Measurements from ENCODE around the gene SYT1. TPM values are rescaled to one million over a fixed set of nuclear protein-coding genes. Genes with fewer than 3 reads are reported as not detected.

Gene SYT1
- total RNA-seq, 1 donor from 2014 or later: not detected

GRCh38 chr12:79086541-79087296 lies 222.1 kb downstream of the SYT1 start:
- H3K27ac Mint-ChIP-seq: no peak overlapping the region
- no peaks in the 10 kb centered on the region for H3K27me3 Mint-ChIP-seq (ENCODE audit: low read depth)

GRCh38 chr12:79098530-79098929 lies 234.0 kb downstream of the SYT1 start:
- Mint-ChIP-seq H3K4me1 (ENCODE audit: low read depth) (no peaks in the 10 kb centered on the region), H3K27me3 (ENCODE audit: low read depth) (no peaks in the 10 kb centered on the region), H3K4me3 (ENCODE audit: low read depth) (no peak overlapping the region), H3K27ac (no peak overlapping the region), H3K9me3 (no peaks in the 10 kb centered on the region), H3K36me3 (ENCODE audit: low read depth) (no peaks in the 10 kb centered on the region)
- no peak for DNase-seq (ENCODE audit: low spot score)
- intact Hi-C loops (cut with micrococcal nuclease): no loop called here

More at GRCh38 chr12:79086541-79087296, 222.1 kb downstream of the SYT1 start:
- intact Hi-C loops (cut with micrococcal nuclease): no loop called here
- Mint-ChIP-seq H3K4me3 (ENCODE audit: low read depth) (no peak overlapping the region), H3K4me1 (ENCODE audit: low read depth) (no peaks in the 10 kb centered on the region), H3K9me3 (peaks cover 5% of the 10 kb centered on the region), H3K36me3 (ENCODE audit: low read depth) (no peaks in the 10 kb centered on the region)
- no peak for DNase-seq (ENCODE audit: low spot score)

GRCh38 chr12:79108962-79109361 lies 244.4 kb downstream of the SYT1 start:
- H3K27me3 Mint-ChIP-seq (ENCODE audit: low read depth): no peaks in the 10 kb centered on the region
- no peak overlapping the region for H3K4me3 Mint-ChIP-seq (ENCODE audit: low read depth)
- no peaks in the 10 kb centered on the region for H3K9me3 Mint-ChIP-seq

GRCh38 chr12:79114896-79115295 lies 250.3 kb downstream of the SYT1 start:
- intact Hi-C loops (cut with micrococcal nuclease): no loop called here
- no peaks in the 10 kb centered on the region for H3K27me3 Mint-ChIP-seq (ENCODE audit: low read depth)
- no peak overlapping the region for H3K4me3 Mint-ChIP-seq (ENCODE audit: low read depth)
- H3K4me1 Mint-ChIP-seq (ENCODE audit: low read depth): no peaks in the 10 kb centered on the region
- no peaks in the 10 kb centered on the region for H3K36me3 Mint-ChIP-seq (ENCODE audit: low read depth)
- no peak for DNase-seq (ENCODE audit: low spot score)
- H3K9me3 Mint-ChIP-seq: no peaks in the 10 kb centered on the region
- no peak overlapping the region for H3K27ac Mint-ChIP-seq

More at GRCh38 chr12:79108962-79109361, 244.4 kb downstream of the SYT1 start:
- H3K4me1 Mint-ChIP-seq (ENCODE audit: low read depth): no peaks in the 10 kb centered on the region
- intact Hi-C loops (cut with micrococcal nuclease): no loop called here
- DNase-seq (ENCODE audit: low spot score): no peak
- H3K36me3 Mint-ChIP-seq (ENCODE audit: low read depth): no peaks in the 10 kb centered on the region
- no peak overlapping the region for H3K27ac Mint-ChIP-seq

- intact Hi-C loops (cut with micrococcal nuclease): no loop called here
- H3K36me3 Mint-ChIP-seq (ENCODE audit: low read depth): no peaks in the 10 kb centered on the region
- H3K27me3 Mint-ChIP-seq (ENCODE audit: low read depth): no peaks in the 10 kb centered on the region
- no peaks in the 10 kb centered on the region for H3K4me1 Mint-ChIP-seq (ENCODE audit: low read depth)
- DNase-seq (ENCODE audit: low spot score): no peak
- no peak overlapping the region for H3K27ac Mint-ChIP-seq
- no peak overlapping the region for H3K4me3 Mint-ChIP-seq (ENCODE audit: low read depth)
- H3K9me3 Mint-ChIP-seq: no peaks in the 10 kb centered on the region
Observed at GRCh38 chr12:79115743-79116142, 251.2 kb downstream of the SYT1 start.

DNA sequence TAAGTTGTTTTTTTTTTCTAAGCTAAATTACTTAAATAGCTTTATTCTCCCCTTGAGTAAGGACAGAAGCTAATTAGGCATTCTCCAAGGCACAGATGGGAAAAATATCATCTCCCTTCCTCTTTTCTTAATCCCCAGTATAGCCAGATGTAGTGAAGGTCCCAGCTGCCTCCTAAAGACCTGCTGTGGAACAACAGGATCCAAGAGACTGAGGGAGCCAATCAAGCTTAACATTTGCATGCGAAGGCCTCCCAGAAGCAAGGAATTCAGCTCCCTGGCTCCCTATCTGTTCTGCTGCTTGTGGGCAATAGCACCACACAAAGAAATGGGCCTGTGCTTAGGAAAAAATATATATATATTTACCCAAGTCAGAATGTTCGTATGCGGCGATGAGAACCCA lies 255.2 kb downstream of the SYT1 start:
- H3K4me3 Mint-ChIP-seq (ENCODE audit: low read depth): no peak overlapping the region
- no peaks in the 10 kb centered on the region for H3K4me1 Mint-ChIP-seq (ENCODE audit: low read depth)
- H3K27me3 Mint-ChIP-seq (ENCODE audit: low read depth): no peaks in the 10 kb centered on the region
- no peak for DNase-seq (ENCODE audit: low spot score)
- H3K9me3 Mint-ChIP-seq: no peaks in the 10 kb centered on the region
- no peak overlapping the region for H3K27ac Mint-ChIP-seq
- intact Hi-C loops (cut with micrococcal nuclease): no loop called here
- no peaks in the 10 kb centered on the region for H3K36me3 Mint-ChIP-seq (ENCODE audit: low read depth)

GRCh38 chr12:79121486-79121885 lies 256.9 kb downstream of the SYT1 start:
- intact Hi-C loops (cut with micrococcal nuclease): no loop called here
- no peaks in the 10 kb centered on the region for H3K9me3 Mint-ChIP-seq

GRCh38 chr12:79124385-79124784 lies 259.8 kb downstream of the SYT1 start:
- H3K36me3 Mint-ChIP-seq (ENCODE audit: low read depth): no peaks in the 10 kb centered on the region
- H3K4me3 Mint-ChIP-seq (ENCODE audit: low read depth): no peak overlapping the region
- intact Hi-C loops (cut with micrococcal nuclease): no loop called here
- DNase-seq (ENCODE audit: low spot score): no peak
- no peaks in the 10 kb centered on the region for H3K27me3 Mint-ChIP-seq (ENCODE audit: low read depth)
- H3K4me1 Mint-ChIP-seq (ENCODE audit: low read depth): peaks cover 6% of the 10 kb centered on the region
- peaks cover 4% of the 10 kb centered on the region for H3K9me3 Mint-ChIP-seq
- H3K27ac Mint-ChIP-seq: no peak overlapping the region

More at GRCh38 chr12:79121486-79121885, 256.9 kb downstream of the SYT1 start:
- Mint-ChIP-seq H3K27ac (no peak overlapping the region), H3K4me3 (ENCODE audit: low read depth) (no peak overlapping the region), H3K27me3 (ENCODE audit: low read depth) (no peaks in the 10 kb centered on the region), H3K36me3 (ENCODE audit: low read depth) (no peaks in the 10 kb centered on the region), H3K4me1 (ENCODE audit: low read depth) (no peaks in the 10 kb centered on the region)
- no peak for DNase-seq (ENCODE audit: low spot score)

GRCh38 chr12:79125358-79125757 lies 260.8 kb downstream of the SYT1 start:
- Mint-ChIP-seq H3K27ac (no peak overlapping the region), H3K36me3 (ENCODE audit: low read depth) (no peaks in the 10 kb centered on the region), H3K27me3 (ENCODE audit: low read depth) (no peaks in the 10 kb centered on the region), H3K9me3 (peaks cover 7% of the 10 kb centered on the region), H3K4me3 (ENCODE audit: low read depth) (no peak overlapping the region), H3K4me1 (ENCODE audit: low read depth) (peaks cover 6% of the 10 kb centered on the region)
- DNase-seq (ENCODE audit: low spot score): no peak
- intact Hi-C loops (cut with micrococcal nuclease): no loop called here

DNA sequence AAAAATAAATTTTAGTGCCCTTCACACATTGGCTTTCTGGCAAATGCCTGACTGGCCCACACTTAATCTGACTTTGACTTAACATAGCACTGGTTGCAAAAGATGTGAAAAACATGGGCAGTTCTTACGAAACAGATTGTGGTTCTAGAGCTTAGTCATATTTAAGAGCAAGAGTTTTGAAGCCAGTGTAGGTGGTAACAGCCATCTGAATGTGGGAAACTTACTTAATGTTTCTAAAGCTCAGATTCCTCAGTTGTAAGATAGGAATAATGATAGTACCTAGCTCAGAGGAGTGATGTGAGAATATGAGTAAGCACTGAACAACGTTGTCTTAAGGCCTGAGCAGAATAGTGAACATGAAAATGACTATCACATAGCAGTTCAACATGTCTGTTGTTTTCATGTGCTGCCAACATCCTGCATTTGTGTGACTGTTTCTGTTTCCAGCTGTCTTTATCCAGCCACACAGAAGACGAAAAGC lies 262.7 kb downstream of the SYT1 start:
- H3K36me3 Mint-ChIP-seq (ENCODE audit: low read depth): no peaks in the 10 kb centered on the region
- no peak overlapping the region for H3K4me3 Mint-ChIP-seq (ENCODE audit: low read depth)
- peaks cover 7% of the 10 kb centered on the region for H3K9me3 Mint-ChIP-seq
- no peaks in the 10 kb centered on the region for H3K27me3 Mint-ChIP-seq (ENCODE audit: low read depth)
- intact Hi-C loops (cut with micrococcal nuclease): no loop called here
- no peak for DNase-seq (ENCODE audit: low spot score)
- no peak overlapping the region for H3K27ac Mint-ChIP-seq
- H3K4me1 Mint-ChIP-seq (ENCODE audit: low read depth): peaks cover 6% of the 10 kb centered on the region

DNA sequence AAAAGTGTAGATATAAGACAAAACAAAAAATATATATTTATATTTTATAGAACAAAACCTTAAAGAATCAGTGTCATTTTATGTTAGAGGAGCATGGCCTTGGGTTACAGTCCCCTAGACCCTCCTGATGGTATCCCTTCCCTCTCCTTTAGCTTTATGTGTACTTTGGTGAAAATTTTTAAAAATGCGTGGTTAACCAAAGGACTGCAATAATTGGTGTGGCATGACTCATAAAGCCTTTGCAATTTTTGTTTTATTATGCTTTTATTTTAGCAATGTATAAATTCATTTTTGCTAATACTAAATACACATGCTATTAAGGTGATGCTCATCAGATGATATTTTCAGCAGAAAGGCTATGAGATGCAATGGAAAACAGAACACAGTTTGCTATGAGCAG lies 264.4 kb downstream of the SYT1 start:
- Mint-ChIP-seq H3K27ac (no peak overlapping the region), H3K36me3 (ENCODE audit: low read depth) (no peaks in the 10 kb centered on the region), H3K9me3 (peaks cover 7% of the 10 kb centered on the region), H3K4me3 (ENCODE audit: low read depth) (no peak overlapping the region), H3K4me1 (ENCODE audit: low read depth) (peaks cover 6% of the 10 kb centered on the region), H3K27me3 (ENCODE audit: low read depth) (no peaks in the 10 kb centered on the region)
- no peak for DNase-seq (ENCODE audit: low spot score)
- intact Hi-C loops (cut with micrococcal nuclease): no loop called here

DNA sequence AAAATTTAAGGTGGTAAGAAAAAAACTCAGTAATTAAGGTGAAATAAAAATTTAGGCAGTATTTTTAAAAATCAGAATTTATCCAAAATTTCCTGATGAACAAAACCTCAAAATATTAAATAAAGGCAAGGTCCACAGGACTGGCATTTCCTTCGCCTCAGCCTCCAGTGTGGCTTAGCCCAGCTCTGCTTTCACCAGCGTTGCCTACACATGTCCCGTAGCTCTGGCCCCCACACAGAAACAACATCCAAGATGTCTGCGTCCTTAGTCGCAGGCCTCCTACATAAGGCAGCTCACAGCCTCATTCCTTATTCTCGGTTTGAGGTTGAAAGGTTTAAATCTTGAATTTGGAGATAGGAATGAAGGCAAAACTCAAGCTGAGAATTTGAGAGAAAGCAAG lies 274.3 kb downstream of the SYT1 start:
- DNase-seq (ENCODE audit: low spot score): no peak
- intact Hi-C loops (cut with micrococcal nuclease): no loop called here
- Mint-ChIP-seq H3K4me1 (ENCODE audit: low read depth) (no peaks in the 10 kb centered on the region), H3K27me3 (ENCODE audit: low read depth) (no peaks in the 10 kb centered on the region), H3K36me3 (ENCODE audit: low read depth) (no peaks in the 10 kb centered on the region), H3K27ac (no peak overlapping the region), H3K9me3 (no peaks in the 10 kb centered on the region), H3K4me3 (ENCODE audit: low read depth) (no peak overlapping the region)

DNA sequence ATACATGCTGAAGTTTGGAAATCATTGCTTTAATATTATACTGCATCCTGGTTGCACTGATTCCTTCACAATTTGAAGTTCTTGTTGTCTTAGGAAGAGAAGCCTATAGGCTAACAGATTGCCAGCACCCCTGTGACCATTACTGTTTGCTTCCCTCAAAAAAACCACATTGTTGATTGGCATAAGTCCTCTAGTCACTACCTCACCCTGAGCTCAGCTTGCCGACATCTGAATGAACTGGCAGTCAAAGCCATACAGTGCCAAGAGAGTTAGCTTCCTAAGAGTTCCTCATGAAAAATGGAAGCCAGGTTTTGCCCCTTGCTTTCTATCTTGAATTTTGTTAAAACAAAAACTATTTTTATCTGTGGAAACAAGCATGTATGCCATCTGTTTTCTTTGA lies 276.1 kb downstream of the SYT1 start:
- no peak for DNase-seq (ENCODE audit: low spot score)
- H3K9me3 Mint-ChIP-seq: no peaks in the 10 kb centered on the region
- H3K4me3 Mint-ChIP-seq (ENCODE audit: low read depth): no peak overlapping the region
- H3K36me3 Mint-ChIP-seq (ENCODE audit: low read depth): no peaks in the 10 kb centered on the region
- no peaks in the 10 kb centered on the region for H3K27me3 Mint-ChIP-seq (ENCODE audit: low read depth)
- intact Hi-C loops (cut with micrococcal nuclease): no loop called here
- H3K4me1 Mint-ChIP-seq (ENCODE audit: low read depth): no peaks in the 10 kb centered on the region
- no peak overlapping the region for H3K27ac Mint-ChIP-seq

All from activated T-helper 2 cell treated with anti-CD3 and anti-CD28 coated beads, Interferon-gamma antibody, Interleukin-2, Interleukin-4, amounts not matched to agents 10 μg/mL and 5 μg/mL and 100 μg/mL, durations not matched to agents 14 hours and 24 hours and 36 hours (primary cell).